Body of pancreas (tissue), 4 donors: ENCODE measurements around the gene KDM4C.

ENCODE experiments used
- POLR2A ChIP-seq, 3 donors: fragments of 450-650 bp; IDR thresholded peaks; one replicate each; pipeline ENCODE4 v1.6.1; 2016; ENCODE audit warnings: antibody characterized with exemption in 3 of 3, mild to moderate bottlenecking in 2 of 3
- TF ChIP-seq, protein P1 (sequence below), 7 experiments: fragments of 450-650 bp in 4 of 7; fragments of 200-600 bp in 3 of 7; sonication (generic) in 3 of 7; IDR thresholded peaks; one replicate each; pipeline ENCODE4 v1.5.1; 2016 to 2019; ENCODE audit warnings: antibody characterized with exemption in 7 of 7

DNA sequence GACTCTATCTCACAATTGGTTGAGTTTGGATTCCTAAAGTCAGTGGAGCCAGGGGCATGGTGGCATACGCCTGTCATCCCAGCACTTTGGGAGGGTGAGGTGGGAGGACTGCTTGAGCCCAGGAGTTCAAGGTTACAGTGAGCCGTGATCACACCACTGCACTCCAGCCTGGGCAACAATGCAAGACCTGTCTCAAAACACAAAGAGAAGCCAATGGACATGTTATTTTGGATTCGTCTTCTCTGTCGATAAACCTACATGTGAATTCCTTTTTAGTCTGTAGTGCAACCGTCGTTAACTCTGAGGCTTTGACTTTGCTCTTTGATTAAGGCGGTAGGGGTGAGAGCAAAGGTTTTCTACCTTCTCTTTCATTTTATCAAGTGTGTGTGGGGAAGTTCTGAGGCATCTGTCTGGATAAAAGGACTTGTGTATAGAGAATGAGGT, 142.7 kb downstream of the KDM4C start:
- TF ChIP-seq, protein P1, sequence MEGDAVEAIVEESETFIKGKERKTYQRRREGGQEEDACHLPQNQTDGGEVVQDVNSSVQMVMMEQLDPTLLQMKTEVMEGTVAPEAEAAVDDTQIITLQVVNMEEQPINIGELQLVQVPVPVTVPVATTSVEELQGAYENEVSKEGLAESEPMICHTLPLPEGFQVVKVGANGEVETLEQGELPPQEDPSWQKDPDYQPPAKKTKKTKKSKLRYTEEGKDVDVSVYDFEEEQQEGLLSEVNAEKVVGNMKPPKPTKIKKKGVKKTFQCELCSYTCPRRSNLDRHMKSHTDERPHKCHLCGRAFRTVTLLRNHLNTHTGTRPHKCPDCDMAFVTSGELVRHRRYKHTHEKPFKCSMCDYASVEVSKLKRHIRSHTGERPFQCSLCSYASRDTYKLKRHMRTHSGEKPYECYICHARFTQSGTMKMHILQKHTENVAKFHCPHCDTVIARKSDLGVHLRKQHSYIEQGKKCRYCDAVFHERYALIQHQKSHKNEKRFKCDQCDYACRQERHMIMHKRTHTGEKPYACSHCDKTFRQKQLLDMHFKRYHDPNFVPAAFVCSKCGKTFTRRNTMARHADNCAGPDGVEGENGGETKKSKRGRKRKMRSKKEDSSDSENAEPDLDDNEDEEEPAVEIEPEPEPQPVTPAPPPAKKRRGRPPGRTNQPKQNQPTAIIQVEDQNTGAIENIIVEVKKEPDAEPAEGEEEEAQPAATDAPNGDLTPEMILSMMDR (IDR thresholded peaks at IDR 0.05) = no peak
- TF ChIP-seq POLR2A (IDR thresholded peaks at IDR 0.05) = no peak
